ENCODE measurements around the gene HLF. TPM values are rescaled to one million over a fixed set of nuclear protein-coding genes. Genes with fewer than 3 reads are reported as not detected.

HLF gene
- total RNA-seq, 4 donors from 2014 or later: 8.5 to 17.5 (median 13.3) TPM

DNA sequence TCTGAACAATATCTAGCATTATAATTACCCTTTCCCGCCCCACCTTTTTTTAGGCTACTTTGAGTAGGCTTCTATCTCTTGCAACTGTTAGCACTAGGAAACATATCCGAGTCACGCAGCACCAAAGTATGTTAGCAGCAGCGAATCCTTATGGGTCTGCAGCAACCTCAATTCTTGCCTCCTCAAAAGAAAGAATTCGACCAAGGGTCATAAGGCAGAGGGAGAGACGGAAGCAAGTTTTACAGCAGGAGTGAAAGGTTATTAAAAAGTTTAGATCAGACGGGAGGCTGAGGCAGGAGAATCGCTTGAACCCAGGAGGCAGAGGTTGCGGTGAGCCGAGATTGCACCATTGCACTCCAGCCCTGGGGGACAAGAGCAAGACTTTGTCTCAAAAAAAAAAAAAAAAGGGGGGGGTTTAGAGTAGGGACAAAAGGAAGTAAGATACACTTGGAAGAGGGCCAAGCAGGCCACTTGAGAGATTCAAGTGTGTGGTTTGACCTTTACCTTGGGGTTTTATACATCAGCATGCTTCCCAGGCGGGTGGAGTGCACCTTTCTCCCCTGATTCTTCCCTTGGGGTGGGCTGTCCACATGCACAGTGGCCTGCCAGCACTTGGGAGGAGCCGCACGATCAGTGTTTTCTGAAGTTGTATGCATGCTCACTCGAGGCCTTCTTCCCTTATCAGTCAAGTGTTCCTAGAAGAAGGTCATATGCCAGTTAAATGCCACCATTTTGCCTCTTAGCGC, 67.7 kb downstream of the HLF start:
- intact Hi-C loops (cut with DNase I; ENCODE audit: low total_unique reads) (no loop called here), in situ Hi-C loops (cut with MboI; ENCODE audit: low pct_ligation_motif_present in 1 of 4, low pct_unique_long_range_greater_than_20kb in 1 of 4, low sequenced_read_pairs in 3 of 4) (no loop called here)
- Histone ChIP-seq H3K4me1 (no peaks in the 10 kb centered on the region), H3K4me3 (no peak overlapping the region), H3K27me3 (no peaks in the 10 kb centered on the region), H3K36me3 (no peaks in the 10 kb centered on the region), H3K27ac (no peak overlapping the region), H3K9me3 (no peaks in the 10 kb centered on the region)
- TF ChIP-seq EP300 (IDR thresholded peaks at IDR 0.05; ENCODE audit: low read depth) (no peak), CTCF (IDR thresholded peaks at IDR 0.05) (no peak), POLR2A (IDR thresholded peaks at IDR 0.05) (no peak), POLR2AphosphoS5 (IDR thresholded peaks at IDR 0.05) (no peak)
- WGBS, 2 donors (ENCODE audit: low coverage in 1 of 2): 60 to 64% methylated on average over 4 to 15 of the region's 15 CpGs
- DNase-seq: peak; percentile 12

GRCh38 chr17:55334285-55334684, 69.5 kb downstream of the HLF start:
- in situ Hi-C loops (cut with MboI; ENCODE audit: low pct_ligation_motif_present in 1 of 4, low pct_unique_long_range_greater_than_20kb in 1 of 4, low sequenced_read_pairs in 3 of 4) (no loop called here), intact Hi-C loops (cut with DNase I; ENCODE audit: low total_unique reads) (no loop called here)
- Histone ChIP-seq H3K27ac (no peak overlapping the region), H3K27me3 (no peaks in the 10 kb centered on the region), H3K9me3 (no peaks in the 10 kb centered on the region), H3K36me3 (no peaks in the 10 kb centered on the region), H3K4me1 (no peaks in the 10 kb centered on the region), H3K4me3 (no peak overlapping the region)
- TF ChIP-seq POLR2AphosphoS5 (IDR thresholded peaks at IDR 0.05) (no peak), POLR2A (IDR thresholded peaks at IDR 0.05) (no peak), CTCF (IDR thresholded peaks at IDR 0.05) (no peak)
- WGBS, 2 donors (ENCODE audit: low coverage in 1 of 2): 79% methylated on average over 4 of the region's 4 CpGs; no CpG with 5 or more reads in 1 of the 2 donors
- no peak for DNase-seq

- Histone ChIP-seq H3K27ac (no peak overlapping the region), H3K4me1 (no peaks in the 10 kb centered on the region), H3K9me3 (no peaks in the 10 kb centered on the region), H3K4me3 (no peak overlapping the region), H3K36me3 (no peaks in the 10 kb centered on the region), H3K27me3 (no peaks in the 10 kb centered on the region)
- DNase-seq: no peak
- in situ Hi-C loops (cut with MboI; ENCODE audit: low pct_ligation_motif_present in 1 of 4, low pct_unique_long_range_greater_than_20kb in 1 of 4, low sequenced_read_pairs in 3 of 4) (no loop called here), intact Hi-C loops (cut with DNase I; ENCODE audit: low total_unique reads) (no loop called here)
- TF ChIP-seq CTCF (IDR thresholded peaks at IDR 0.05): no peak
- TF ChIP-seq EP300 (IDR thresholded peaks at IDR 0.05; ENCODE audit: low read depth): no peak
- no peak for TF ChIP-seq POLR2A (IDR thresholded peaks at IDR 0.05)
- no peak for TF ChIP-seq POLR2AphosphoS5 (IDR thresholded peaks at IDR 0.05)
- WGBS, 2 donors (ENCODE audit: low coverage in 1 of 2): 80 to 90% methylated on average over 2 to 6 of the region's 6 CpGs
Observed at GRCh38 chr17:55334881-55335540, 70.3 kb downstream of the HLF start.

DNA sequence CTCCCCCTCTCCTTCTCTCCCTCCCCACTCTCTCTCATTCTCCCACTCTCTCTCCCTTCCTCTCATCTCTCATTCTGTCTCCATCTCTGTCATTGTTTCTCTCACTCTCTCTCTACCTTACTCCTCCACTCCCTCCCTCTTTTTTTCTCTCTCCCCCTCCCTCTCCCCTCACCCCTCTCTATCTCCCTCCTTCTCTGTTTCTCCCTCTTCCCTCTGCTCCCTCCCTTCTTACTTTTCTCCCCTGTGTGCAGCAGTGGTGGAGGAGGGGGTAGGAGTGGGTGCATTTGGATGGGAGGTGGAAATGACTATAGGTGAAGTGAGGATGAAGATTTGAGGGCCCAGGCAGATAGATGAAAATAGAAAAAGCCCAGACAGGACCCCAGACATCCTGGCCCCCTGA, 70.9 kb downstream of the HLF start:
- intact Hi-C loops (cut with DNase I; ENCODE audit: low total_unique reads) (no loop called here), in situ Hi-C loops (cut with MboI; ENCODE audit: low pct_ligation_motif_present in 1 of 4, low pct_unique_long_range_greater_than_20kb in 1 of 4, low sequenced_read_pairs in 3 of 4) (no loop called here)
- Histone ChIP-seq H3K27ac (no peak overlapping the region), H3K4me3 (no peak overlapping the region), H3K36me3 (no peaks in the 10 kb centered on the region), H3K9me3 (no peaks in the 10 kb centered on the region), H3K27me3 (no peaks in the 10 kb centered on the region), H3K4me1 (no peaks in the 10 kb centered on the region)
- TF ChIP-seq POLR2A (IDR thresholded peaks at IDR 0.05) (no peak), CTCF (IDR thresholded peaks at IDR 0.05) (no peak), EP300 (IDR thresholded peaks at IDR 0.05; ENCODE audit: low read depth) (no peak), POLR2AphosphoS5 (IDR thresholded peaks at IDR 0.05) (no peak)
- DNase-seq: no peak
